GM19193 (cell line): ENCODE data around the gene RSPRY1.

Experiments used
- POLR2A ChIP-seq: IDR thresholded peaks from 4 replicates; pipeline ENCODE4 v1.6.1; 2011; ENCODE audit not compliant: insufficient read depth, insufficient read length; ENCODE audit errors: extremely low read depth

The RSPRY1 gene

GRCh38 chr16:57194512-57194911 is 8.4 kb downstream of the RSPRY1 start:
- TF ChIP-seq POLR2A, result no peak

- no peak for TF ChIP-seq POLR2A
Measured at GRCh38 chr16:57196286-57196685, 10.2 kb downstream of the RSPRY1 start.

- no peak for TF ChIP-seq POLR2A
Measured at GRCh38 chr16:57196753-57197152, 10.6 kb downstream of the RSPRY1 start.

GRCh38 chr16:57202095-57202886 is 16.2 kb downstream of the RSPRY1 start:
- TF ChIP-seq POLR2A, result no peak

DNA sequence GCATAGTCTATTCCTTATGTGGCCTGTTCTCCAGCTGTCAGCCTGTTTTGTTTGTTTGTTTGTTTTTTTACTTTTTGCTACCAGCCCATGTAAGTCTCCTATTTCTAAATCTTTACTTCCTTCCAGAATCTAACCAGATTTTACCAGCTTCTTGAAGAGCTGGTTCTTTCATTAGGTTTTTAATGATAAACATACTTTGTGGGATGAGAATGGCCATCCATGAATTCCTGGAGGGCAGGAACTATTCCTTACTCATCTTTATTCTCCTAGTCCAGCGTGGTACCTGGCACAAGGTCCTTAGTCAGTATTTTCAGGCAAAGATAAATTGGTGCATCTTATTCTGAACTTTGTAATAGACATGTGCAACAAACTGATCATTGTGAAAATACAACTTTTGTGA is 17.3 kb downstream of the RSPRY1 start:
- TF ChIP-seq POLR2A, result no peak

DNA sequence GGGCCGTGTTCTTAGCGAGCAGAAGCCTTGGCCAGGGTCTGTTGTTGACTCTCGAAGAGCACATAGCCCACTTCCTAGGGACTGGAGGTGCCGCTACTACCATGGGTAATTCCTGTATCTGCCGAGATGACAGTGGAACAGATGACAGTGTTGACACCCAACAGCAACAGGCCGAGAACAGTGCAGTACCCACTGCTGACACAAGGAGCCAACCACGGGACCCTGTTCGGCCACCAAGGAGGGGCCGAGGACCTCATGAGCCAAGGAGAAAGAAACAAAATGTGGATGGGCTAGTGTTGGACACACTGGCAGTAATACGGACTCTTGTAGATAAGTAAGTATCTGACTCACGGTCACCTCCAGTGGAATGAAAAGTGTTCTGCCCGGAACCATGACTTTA is 18.5 kb downstream of the RSPRY1 start:
- TF ChIP-seq POLR2A, result no peak

DNA sequence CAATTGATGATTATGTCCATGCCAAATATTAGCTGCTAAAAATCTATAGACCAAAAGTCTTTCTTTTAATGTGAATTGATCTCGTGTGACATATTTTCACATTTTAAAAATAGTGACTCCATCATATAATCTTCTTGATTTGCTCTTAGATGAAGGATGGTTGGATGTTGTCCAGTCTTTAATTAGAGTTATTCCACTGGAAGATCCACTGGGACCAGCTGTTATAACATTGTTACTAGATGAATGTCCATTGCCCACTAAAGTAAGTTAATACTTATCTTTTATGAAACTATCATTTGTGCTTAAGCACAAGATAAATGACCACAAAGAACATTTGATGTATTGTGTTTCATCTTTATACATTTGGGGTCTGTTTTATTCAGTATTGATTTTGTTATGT is 22.8 kb downstream of the RSPRY1 start:
- TF ChIP-seq POLR2A, result no peak

- no peak for TF ChIP-seq POLR2A
Measured at GRCh38 chr16:57209780-57210179, 23.7 kb downstream of the RSPRY1 start.

- no peak for TF ChIP-seq POLR2A
Measured at GRCh38 chr16:57213462-57213861, 27.3 kb downstream of the RSPRY1 start.

DNA sequence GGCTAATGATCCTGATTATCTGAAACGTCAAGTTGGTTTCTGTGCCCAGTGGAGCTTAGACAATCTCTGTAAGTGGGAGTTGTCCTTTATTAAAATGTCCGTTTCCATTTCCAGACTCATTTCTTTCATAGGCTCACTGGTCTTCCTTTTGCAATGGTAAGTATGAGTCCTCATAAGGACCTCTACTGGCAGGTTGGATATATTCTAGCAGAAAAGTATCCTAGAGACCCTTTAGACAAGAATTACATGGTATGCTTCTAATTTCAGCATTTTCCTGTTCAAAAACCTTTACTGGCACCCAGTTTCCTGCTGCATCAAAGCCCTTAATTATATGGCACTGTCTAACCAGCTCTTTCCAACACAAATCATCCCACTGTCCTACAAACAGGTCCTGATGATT is 30.8 kb downstream of the RSPRY1 start:
- TF ChIP-seq POLR2A, result no peak

- TF ChIP-seq POLR2A, result no peak
Measured at GRCh38 chr16:57223057-57223456, 36.9 kb downstream of the RSPRY1 start.

GRCh38 chr16:57224651-57225335 is 38.7 kb downstream of the RSPRY1 start:
- no peak for TF ChIP-seq POLR2A

DNA sequence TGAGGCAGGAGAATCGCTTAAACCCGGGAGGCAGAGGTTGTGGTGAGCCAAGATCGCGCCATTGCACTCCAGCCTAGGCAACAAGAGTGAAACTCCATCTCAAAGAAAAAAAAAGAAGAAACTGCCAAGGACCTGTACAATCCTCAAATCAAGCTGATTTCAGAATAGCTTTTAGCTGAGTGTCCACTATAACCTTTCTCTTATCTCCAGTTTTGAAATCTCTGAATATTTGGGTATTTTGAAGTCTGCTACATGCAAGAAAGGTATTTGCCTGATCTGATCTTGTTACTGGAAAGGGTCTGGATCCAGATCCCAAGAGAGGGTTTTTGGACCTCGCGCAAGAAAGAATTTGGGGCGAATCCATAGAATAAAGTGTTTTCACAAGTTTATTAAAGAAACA is 39.8 kb downstream of the RSPRY1 start:
- TF ChIP-seq POLR2A, result no peak

- no peak for TF ChIP-seq POLR2A
Measured at GRCh38 chr16:57226701-57227621, 40.8 kb downstream of the RSPRY1 start.

GRCh38 chr16:57229079-57229478 is 43.0 kb downstream of the RSPRY1 start:
- no peak for TF ChIP-seq POLR2A
